GM12874 (cell line): ENCODE measurements around the gene ANGEL1.

Experiments used
- CTCF ChIP-seq: IDR thresholded peaks from 2 replicates; pipeline ENCODE4 v1.5.1; 2011; ENCODE audit warnings: low read depth, mild to moderate bottlenecking, control low read depth, low read length, moderate library complexity; ENCODE audit not compliant: insufficient read depth

The ANGEL1 gene

GRCh38 chr14:76814726-76815645, 2.3 kb upstream of the ANGEL1 start:
- TF ChIP-seq CTCF, result no peak

- no peak for TF ChIP-seq CTCF
Measured at GRCh38 chr14:76812093-76812421, 625 bp downstream of the ANGEL1 start.

- TF ChIP-seq CTCF, result no peak
Measured at GRCh38 chr14:76811561-76811960, 1.1 kb downstream of the ANGEL1 start.

- peak; percentile 57 for TF ChIP-seq CTCF
Measured at GRCh38 chr14:76810953-76811400, 1.7 kb downstream of the ANGEL1 start.

- TF ChIP-seq CTCF, result no peak
Measured at GRCh38 chr14:76810525-76810924, 2.2 kb downstream of the ANGEL1 start.

GRCh38 chr14:76808990-76809389, 3.7 kb downstream of the ANGEL1 start:
- TF ChIP-seq CTCF, result no peak

- TF ChIP-seq CTCF, result no peak
Measured at GRCh38 chr14:76808011-76808410, 4.7 kb downstream of the ANGEL1 start.
